GM12874 (cell line): ENCODE results near the gene TP53INP2.

Source experiments
- TF ChIP-seq, protein P1 (sequence below): IDR thresholded peaks from 2 replicates; pipeline ENCODE4 v1.5.1; 2011; ENCODE audit warnings: low read depth, mild to moderate bottlenecking, control low read depth, low read length, moderate library complexity; ENCODE audit not compliant: insufficient read depth

Gene TP53INP2

GRCh38 chr20:34709044-34709830 is 5.1 kb downstream of the TP53INP2 start:
- TF ChIP-seq, protein P1, sequence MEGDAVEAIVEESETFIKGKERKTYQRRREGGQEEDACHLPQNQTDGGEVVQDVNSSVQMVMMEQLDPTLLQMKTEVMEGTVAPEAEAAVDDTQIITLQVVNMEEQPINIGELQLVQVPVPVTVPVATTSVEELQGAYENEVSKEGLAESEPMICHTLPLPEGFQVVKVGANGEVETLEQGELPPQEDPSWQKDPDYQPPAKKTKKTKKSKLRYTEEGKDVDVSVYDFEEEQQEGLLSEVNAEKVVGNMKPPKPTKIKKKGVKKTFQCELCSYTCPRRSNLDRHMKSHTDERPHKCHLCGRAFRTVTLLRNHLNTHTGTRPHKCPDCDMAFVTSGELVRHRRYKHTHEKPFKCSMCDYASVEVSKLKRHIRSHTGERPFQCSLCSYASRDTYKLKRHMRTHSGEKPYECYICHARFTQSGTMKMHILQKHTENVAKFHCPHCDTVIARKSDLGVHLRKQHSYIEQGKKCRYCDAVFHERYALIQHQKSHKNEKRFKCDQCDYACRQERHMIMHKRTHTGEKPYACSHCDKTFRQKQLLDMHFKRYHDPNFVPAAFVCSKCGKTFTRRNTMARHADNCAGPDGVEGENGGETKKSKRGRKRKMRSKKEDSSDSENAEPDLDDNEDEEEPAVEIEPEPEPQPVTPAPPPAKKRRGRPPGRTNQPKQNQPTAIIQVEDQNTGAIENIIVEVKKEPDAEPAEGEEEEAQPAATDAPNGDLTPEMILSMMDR: no peak

DNA sequence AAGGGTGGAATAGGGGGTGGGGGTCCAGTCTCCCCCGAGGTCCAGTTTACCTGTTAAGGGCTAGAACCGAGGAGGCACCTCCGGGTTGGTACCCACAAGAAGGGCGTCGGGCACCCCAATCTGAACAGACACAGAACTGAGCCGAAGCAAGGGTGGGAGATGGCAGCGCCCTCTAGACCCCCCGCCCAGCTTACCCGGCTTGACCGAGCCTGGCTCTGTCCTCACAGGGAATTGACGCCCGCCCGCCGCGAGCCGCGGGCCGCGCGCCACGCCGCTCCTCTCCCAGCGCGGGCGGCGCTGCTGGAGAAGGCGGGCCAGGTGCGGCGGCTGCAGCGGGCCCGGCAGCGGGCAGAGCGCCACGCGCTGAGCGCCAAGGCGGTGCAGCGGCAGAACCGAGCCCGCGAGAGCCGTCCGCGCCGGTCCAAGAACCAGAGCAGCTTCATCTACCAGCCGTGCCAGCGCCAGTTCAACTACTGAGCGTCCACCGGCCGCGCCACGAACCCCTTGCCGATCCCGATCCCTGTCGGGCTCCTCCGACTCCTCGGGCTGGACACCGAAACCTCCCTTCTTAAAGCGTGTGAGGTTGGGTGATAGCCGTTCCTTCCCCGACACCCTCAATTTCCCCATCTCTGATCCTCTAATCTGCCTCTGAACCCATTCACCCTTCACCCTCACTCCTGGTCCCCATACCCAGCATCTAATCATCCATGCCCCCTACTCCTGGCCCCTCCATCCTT is 5.9 kb downstream of the TP53INP2 start:
- TF ChIP-seq, protein P1: peak; percentile 66

DNA sequence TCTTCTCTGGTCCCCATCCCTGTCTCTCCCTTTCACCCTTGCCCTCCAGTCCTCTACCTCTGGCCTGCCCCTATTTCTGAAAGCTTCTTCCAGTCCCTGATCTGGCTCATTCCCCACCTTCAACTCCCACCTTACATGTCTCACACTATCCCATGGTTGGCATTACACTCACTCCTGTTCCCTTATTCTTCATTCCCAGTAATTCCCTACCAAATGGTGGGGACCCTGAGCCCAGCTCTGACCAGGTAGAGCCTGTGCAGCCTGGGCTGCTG is 6.4 kb downstream of the TP53INP2 start:
- TF ChIP-seq, protein P1: no peak

GRCh38 chr20:34710861-34711574 is 6.9 kb downstream of the TP53INP2 start:
- TF ChIP-seq, protein P1: no peak

- TF ChIP-seq, protein P1: no peak
Observed at GRCh38 chr20:34711813-34712430, 7.8 kb downstream of the TP53INP2 start.

DNA sequence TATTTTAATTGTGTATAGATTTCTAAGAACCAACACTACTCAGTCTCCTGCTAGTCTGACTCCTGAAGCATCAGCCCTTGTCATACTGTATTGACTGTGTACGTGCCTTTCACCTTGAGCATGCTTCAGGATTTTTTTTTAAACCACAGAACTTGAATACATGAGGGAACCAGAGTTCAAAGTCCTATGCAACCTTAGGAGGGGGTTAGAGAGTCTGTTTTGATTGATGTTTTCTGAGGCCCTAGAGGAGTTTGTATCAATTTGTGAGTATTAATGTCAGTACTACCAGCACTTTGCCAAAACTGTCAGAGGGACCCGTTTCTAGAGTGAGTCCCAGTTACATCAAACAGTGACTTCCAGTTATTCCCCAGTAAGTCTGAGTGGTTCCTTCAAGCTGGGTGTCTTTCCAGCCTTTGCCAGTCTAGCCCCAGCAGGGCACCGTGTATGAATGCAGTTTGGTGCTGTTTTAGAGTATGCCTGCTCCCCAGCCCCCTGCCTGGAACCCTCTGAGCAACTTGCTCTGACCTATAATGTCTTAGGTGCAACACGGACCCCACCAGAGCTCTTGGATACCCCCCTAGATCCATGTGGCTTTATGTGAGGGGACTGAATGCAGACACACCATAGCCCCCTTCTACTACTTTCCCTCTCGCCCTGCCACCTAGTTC is 8.5 kb downstream of the TP53INP2 start:
- TF ChIP-seq, protein P1: no peak
